Psoas muscle (tissue), 8 donors: Measurements from ENCODE around the gene AP4B1. TPM values are rescaled to one million over a fixed set of nuclear protein-coding genes. Genes with fewer than 3 reads are reported as not detected.
A peak's percentile ranks its signal among the peaks of the same experiment; 100 is the strongest.

Experiments
- ATAC-seq, 4 donors: fragments of 200-7000 bp; cut with Tn5 transposase; one replicate each; pipeline ENCODE4 v1.9.1; 2020; ENCODE audit warnings: moderate library complexity in 3 of 4, mild to moderate bottlenecking in 2 of 4
- DNase-seq, 2 donors: peaks; one replicate each; pipeline ENCODE4 v3.0.0-alpha.2; 2020
- H3K27ac ChIP-seq: fragments of 200-600 bp; one replicate; pipeline ENCODE4 v1.8.0; 2022
- H3K27me3 ChIP-seq, 3 donors: fragments of 200-600 bp in 1 of 3; one replicate each; pipeline versions ENCODE4 v1.6.1 to v1.8.0; 2013 to 2022; ENCODE audit warnings: low read length in 2 of 3, mild to moderate bottlenecking in 2 of 3, moderate library complexity in 1 of 3; ENCODE audit not compliant: insufficient read depth in 3 of 3
- H3K36me3 ChIP-seq, 2 donors: fragments of 200-600 bp in 1 of 2; one replicate each; pipeline versions ENCODE4 v1.6.1 to v1.8.0; 2013 to 2022; ENCODE audit warnings: low read depth in 1 of 2, mild to moderate bottlenecking in 1 of 2, moderate library complexity in 1 of 2; ENCODE audit not compliant: insufficient read depth in 1 of 2
- H3K4me1 ChIP-seq: fragments of 200-600 bp; one replicate; pipeline ENCODE4 v1.8.0; 2022
- H3K4me3 ChIP-seq: fragments of 200-600 bp; one replicate; pipeline ENCODE4 v1.8.0; 2022; ENCODE audit warnings: mild to moderate bottlenecking
- H3K9me3 ChIP-seq: fragments of 200-600 bp; one replicate; pipeline ENCODE4 v1.8.0; 2022
- CTCF ChIP-seq: fragments of 200-600 bp; IDR thresholded peaks from one replicate; pipeline ENCODE4 v1.8.0; 2022; ENCODE audit warnings: antibody characterized with exemption
- WGBS, 3 donors: extraction: QIAGEN DNeasy Blood & Tissue Kit; methylation state at CpG; one replicate each; pipeline versions ENCODE4 v1.1.6 to v1.1.7; 2013; 5-methylcytosine and 5-hydroxymethylcytosine counted together
- intact Hi-C, 2 donors: fragments of 100-400 bp; cut with DNase I; formaldehyde crosslinking; loops; one replicate each; pipeline versions ENCODE4 v1.11.0 to v1.14.2; 2022
- polyA plus RNA-seq, 3 donors: library from polyadenylated mRNA; stranded (reverse); fragments of 200-250 nt; gene quantifications; one replicate each; pipeline ENCODE4 v1.2.3, GENCODE V29; 2013
- total RNA-seq, 4 donors: library from RNA; stranded (reverse); fragmentation: NEBNext Ultra II Directional in 2 of 4; extraction: Animal tissue kit (Norgen Biotek cat#: 25700) in 2 of 4; gene quantifications; one replicate each; pipeline versions ENCODE4 v1.2.1 to v1.2.4, GENCODE V29; 2021 to 2023
- donor health status: healthy with polysubstance abuse.
- donor health status: DM: no; HTN: no; CAD: no; lungs with moderate emphysema.
- donor health status: Bipolar disorder and iron deficiency.
- donor health status: healthy.
- donor health status: DM: yes; HTN: yes; CAD: no.
- donor health status: DM: no; HTN: no; CAD: no.
- donor health status: DM: no; HTN: no; CAD: no.
- donor health status: DM: yes; HTN: yes; CAD: no.

AP4B1 gene
- total and polyA plus RNA-seq, 7 donors = 6.8 to 16.1 (median 9.9) TPM

GRCh38 chr1:113890816-113891215 is 13.8 kb downstream of the AP4B1 start:
- no peak overlapping the region for H3K27ac ChIP-seq
- intact Hi-C loops = loop anchor here in 1 of 2 donors (10.0 kb wide), 1 partner anchor 56 kb away; no protein-coding TSS in a partner anchor
- no peaks in the 10 kb centered on the region for H3K4me1 ChIP-seq
- no peak for TF ChIP-seq CTCF
- no peak for DNase-seq
- WGBS, 3 donors = 72 to 80% (median 78%) methylated on average over 2 of the region's 2 CpGs
- H3K9me3 ChIP-seq = no peaks in the 10 kb centered on the region
- H3K4me3 ChIP-seq = no peak overlapping the region
- H3K36me3 ChIP-seq = peaks cover 0 to 21% of the 10 kb centered on the region in 2 donors
- no peak for ATAC-seq
- H3K27me3 ChIP-seq = no peaks in the 10 kb centered on the region

DNA sequence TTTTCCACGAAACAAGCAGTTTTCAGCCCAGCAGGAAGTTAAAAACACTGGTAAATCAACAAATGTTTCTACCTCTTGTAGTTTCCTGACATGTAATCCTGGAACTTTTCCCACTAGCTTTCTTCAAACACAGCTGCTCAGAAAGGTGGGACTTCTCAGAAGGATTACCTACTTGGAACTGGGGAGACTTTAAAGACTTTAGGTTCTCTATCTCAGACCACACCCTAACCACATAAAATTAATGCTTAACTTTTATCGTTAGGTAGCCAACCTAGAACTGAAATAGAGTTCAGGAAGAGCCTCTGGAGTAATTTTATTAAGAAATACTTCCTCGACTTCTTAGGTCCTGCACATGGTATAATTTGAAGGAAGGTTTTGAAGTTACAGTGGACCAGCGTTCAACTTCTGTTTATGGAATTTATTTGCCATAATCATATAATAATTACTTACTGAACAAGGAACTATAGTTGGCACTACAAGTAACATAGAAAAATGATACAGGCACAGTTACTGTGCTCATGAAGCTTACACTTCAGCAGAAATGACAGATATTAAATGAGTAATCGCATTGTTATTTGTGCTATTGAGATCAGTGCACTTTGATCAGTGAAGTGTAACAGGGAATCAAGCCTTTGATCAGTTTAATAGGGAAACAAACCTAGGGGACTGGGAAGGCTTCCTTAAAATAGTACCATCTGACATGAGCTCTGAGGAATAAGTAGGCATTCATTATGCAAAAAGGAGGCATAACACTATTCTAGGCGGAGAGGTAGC is 17.0 kb downstream of the AP4B1 start, which contains the start of gene BCL2L15:
BCL2L15 (minus strand) TSS at position 180 of the 774 bp plus-strand sequence. CDS start 206 bp downstream, outside the sequence.
- Histone ChIP-seq H3K4me3 (no peak within 1 kb of the TSS), H3K36me3 (no peaks in the 10 kb centered on the region), H3K4me1 (no peaks in the 10 kb centered on the region), H3K27me3 (no peaks in the 10 kb centered on the region), H3K27ac (no peak within 1 kb of the TSS), H3K9me3 (no peaks in the 10 kb centered on the region)
- ATAC-seq = no peak
- no peak for TF ChIP-seq CTCF
- intact Hi-C loops = no loop called here
- WGBS, 3 donors = 80 to 83% (median 80%) methylated on average over 6 of the region's 6 CpGs
- no peak for DNase-seq

DNA sequence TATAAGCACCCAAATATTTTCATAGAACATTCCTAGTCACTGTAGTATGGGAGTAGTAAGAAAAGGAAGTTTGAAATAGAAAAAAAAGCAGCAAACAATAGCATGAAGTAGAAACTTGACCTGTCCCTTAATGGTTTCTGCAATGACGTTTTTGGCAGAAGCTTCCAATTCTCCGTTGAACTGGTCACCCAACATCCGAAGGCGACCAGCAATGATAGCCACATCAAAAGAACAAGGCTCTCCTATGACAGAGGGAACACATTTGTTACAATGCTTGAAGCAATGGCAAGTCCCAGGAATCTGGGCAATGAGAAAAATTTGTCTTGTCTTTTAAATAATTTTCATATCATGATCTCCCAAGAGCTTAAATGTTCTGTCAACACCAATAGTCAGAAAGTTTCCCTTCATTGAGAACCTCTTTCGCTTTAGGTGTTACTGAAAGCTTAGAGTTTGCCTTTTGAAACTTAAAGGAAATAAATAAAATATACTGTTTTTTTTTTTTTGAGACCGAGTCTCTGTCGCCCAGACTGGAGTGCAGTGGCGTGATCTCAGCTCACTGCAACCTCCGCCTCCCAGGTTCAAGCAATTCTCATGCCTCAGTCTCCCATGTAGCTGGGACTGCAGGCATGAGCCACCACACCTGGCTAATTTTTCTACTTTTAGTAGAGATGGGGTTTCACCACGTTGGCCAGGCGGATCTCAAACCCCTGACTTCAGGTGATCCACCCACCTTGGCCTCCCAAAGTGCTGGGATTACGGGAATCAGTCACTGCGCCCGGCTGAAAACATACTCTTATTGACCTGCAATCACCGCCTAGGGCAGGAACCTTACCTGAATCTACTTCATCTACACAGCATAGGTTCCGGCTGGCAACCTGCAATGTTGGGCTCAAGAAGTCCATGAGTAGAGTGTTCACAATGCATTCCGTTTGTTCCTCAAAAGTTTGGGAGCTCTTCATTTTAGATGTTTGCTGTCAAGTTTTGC is 17.9 kb downstream of the AP4B1 start:
- Histone ChIP-seq H3K27ac (no peak overlapping the region), H3K27me3 (no peaks in the 10 kb centered on the region), H3K4me1 (no peaks in the 10 kb centered on the region), H3K36me3 (no peaks in the 10 kb centered on the region), H3K4me3 (no peak overlapping the region), H3K9me3 (no peaks in the 10 kb centered on the region)
- intact Hi-C loops = no loop called here
- WGBS, 3 donors = 88 to 90% (median 88%) methylated on average over 17 of the region's 17 CpGs
- ATAC-seq = no peak
- DNase-seq = no peak
- TF ChIP-seq CTCF = no peak

DNA sequence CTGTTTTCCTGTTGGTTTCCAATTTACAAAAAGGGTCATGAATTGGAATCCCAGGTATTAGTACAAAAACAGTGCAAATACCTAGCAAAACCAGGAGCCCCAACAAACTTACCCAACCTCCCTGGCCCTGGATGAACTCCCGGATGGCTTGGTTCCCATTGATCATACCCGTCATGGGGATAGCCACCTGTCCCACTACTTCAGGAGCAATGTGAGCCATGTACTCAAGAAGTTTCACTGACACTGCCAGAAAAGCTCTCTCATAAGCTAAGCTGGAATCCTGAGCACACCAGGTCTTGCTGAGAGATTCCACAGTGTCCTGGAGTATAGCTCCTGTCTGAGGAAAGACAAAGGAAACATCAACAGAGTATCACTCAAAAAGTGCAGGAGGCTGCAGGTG is 22.9 kb downstream of the AP4B1 start:
- H3K36me3 ChIP-seq = no peaks in the 10 kb centered on the region
- WGBS, 3 donors = 30 to 52% (median 33%) methylated on average over 2 of the region's 2 CpGs
- no peaks in the 10 kb centered on the region for H3K9me3 ChIP-seq
- H3K4me1 ChIP-seq = no peaks in the 10 kb centered on the region
- intact Hi-C loops = no loop called here
- ATAC-seq (peak; percentile 83 to 94 (median 90)), DNase-seq (no peak)
- H3K27me3 ChIP-seq = no peaks in the 10 kb centered on the region
- H3K4me3 ChIP-seq = no peak overlapping the region
- no peak for TF ChIP-seq CTCF
- H3K27ac ChIP-seq = peak overlapping the region; percentile 51
